ENCODE results near the gene HSPA1B. TPM values are rescaled to one million over a fixed set of nuclear protein-coding genes. Genes with fewer than 3 reads are reported as not detected.
"Not testable (repeated sequence)": the region's sequence is repeated elsewhere in the genome, so short reads cannot be mapped to it uniquely, and the experiment has no call there.

The HSPA1B gene
- polyA plus RNA-seq, 4 donors: 16.5 to 130 (median 35.0) TPM

GRCh38 chr6:31794866-31795615 lies 32.5 kb upstream of the HSPA1B start:
- WGBS, 3 donors: 0 to 1% (median 1%) methylated on average over 41 to 44 of the region's 44 CpGs
- DNase-seq: no peak
- peak overlapping the region; percentile 79 to 98 (median 83) for H3K4me3 ChIP-seq (ENCODE audit: low read depth in 1 of 3, low read length in 3 of 3)
- H3K27me3 ChIP-seq (ENCODE audit: control insufficient read depth in 3 of 3, insufficient read depth in 3 of 3, low read length in 3 of 3): no peaks in the 10 kb centered on the region
- H3K27ac ChIP-seq (ENCODE audit: low read depth in 1 of 3, low read length in 2 of 3): peak overlapping the region; percentile 86 to 99 (median 93)
- FAIRE-seq: no peak
- no peaks in the 10 kb centered on the region for H3K9me3 ChIP-seq (ENCODE audit: control insufficient read depth in 2 of 2, insufficient read depth in 1 of 2, low read depth in 1 of 2, low read length in 1 of 2)
- H3K4me1 ChIP-seq (ENCODE audit: control insufficient read depth in 3 of 3, insufficient read depth in 2 of 3, low read depth in 1 of 3, low read length in 2 of 3): peaks cover 0 to 5% (median 2%) of the 10 kb centered on the region in 3 donors
- H3K36me3 ChIP-seq (ENCODE audit: control insufficient read depth in 3 of 3, insufficient read depth in 2 of 3, low read depth in 1 of 3, low read length in 3 of 3): peaks cover 0 to 47% (median 6%) of the 10 kb centered on the region in 3 donors

- no peak for FAIRE-seq
- Histone ChIP-seq H3K27ac (ENCODE audit: low read depth in 1 of 3, low read length in 2 of 3) (peak within 1 kb of the TSS; percentile 86 to 99 (median 93)), H3K36me3 (ENCODE audit: control insufficient read depth in 3 of 3, insufficient read depth in 2 of 3, low read depth in 1 of 3, low read length in 3 of 3) (peaks cover 0 to 42% (median 6%) of the 10 kb centered on the region in 3 donors), H3K4me1 (ENCODE audit: control insufficient read depth in 3 of 3, insufficient read depth in 2 of 3, low read depth in 1 of 3, low read length in 2 of 3) (peaks cover 0 to 5% (median 2%) of the 10 kb centered on the region in 3 donors), H3K4me3 (ENCODE audit: low read depth in 1 of 3, low read length in 3 of 3) (peak within 1 kb of the TSS; percentile 79 to 98 (median 83)), H3K27me3 (ENCODE audit: control insufficient read depth in 3 of 3, insufficient read depth in 3 of 3, low read length in 3 of 3) (no peaks in the 10 kb centered on the region), H3K9me3 (ENCODE audit: control insufficient read depth in 2 of 2, insufficient read depth in 1 of 2, low read depth in 1 of 2, low read length in 1 of 2) (no peaks in the 10 kb centered on the region)
- DNase-seq: peak; percentile 92 to 96
- 0 to 1% (median 1%) methylated on average over 46 to 75 of the region's 75 CpGs for WGBS, 3 donors
Observed at GRCh38 chr6:31795616-31796298, 31.8 kb upstream of the HSPA1B start, which contains the start of gene VARS1. Gene VARS1, minus strand, starts transcription at chr6:31795752. Its CDS starts 535 bp downstream, at chr6:31795217.

DNA sequence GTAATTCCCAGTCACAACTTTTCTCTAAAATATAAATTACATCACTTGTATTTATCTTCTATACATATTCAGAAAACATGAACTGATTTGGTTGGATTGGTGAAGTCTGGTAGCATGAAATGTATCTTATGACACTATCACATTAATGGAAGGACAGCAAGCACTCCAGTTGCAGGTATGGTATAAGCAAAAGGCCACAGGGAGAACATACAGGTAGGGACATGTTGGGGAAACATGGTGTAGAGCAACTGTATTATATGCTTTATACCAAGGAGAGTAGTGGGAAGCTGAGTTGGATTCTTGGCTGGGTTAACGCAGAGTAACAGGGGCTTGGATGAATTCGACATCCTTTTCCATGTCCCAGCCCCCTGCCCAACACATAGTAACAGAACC lies 30.5 kb upstream of the HSPA1B start:
- Histone ChIP-seq H3K36me3 (ENCODE audit: control insufficient read depth in 3 of 3, insufficient read depth in 2 of 3, low read depth in 1 of 3, low read length in 3 of 3) (peaks cover 4 to 38% (median 5%) of the 10 kb centered on the region in 3 donors), H3K4me1 (ENCODE audit: control insufficient read depth in 3 of 3, insufficient read depth in 2 of 3, low read depth in 1 of 3, low read length in 2 of 3) (peaks cover 0 to 5% (median 2%) of the 10 kb centered on the region in 3 donors), H3K27ac (ENCODE audit: low read depth in 1 of 3, low read length in 2 of 3) (peak overlapping the region in 1 of 3 donors; percentile 41), H3K27me3 (ENCODE audit: control insufficient read depth in 3 of 3, insufficient read depth in 3 of 3, low read length in 3 of 3) (no peaks in the 10 kb centered on the region), H3K4me3 (ENCODE audit: low read depth in 1 of 3, low read length in 3 of 3) (no peak overlapping the region), H3K9me3 (ENCODE audit: control insufficient read depth in 2 of 2, insufficient read depth in 1 of 2, low read depth in 1 of 2, low read length in 1 of 2) (no peaks in the 10 kb centered on the region)
- WGBS, 3 donors: 94 to 96% (median 95%) methylated on average over 2 of the region's 2 CpGs
- FAIRE-seq (no peak), DNase-seq (no peak)

DNA sequence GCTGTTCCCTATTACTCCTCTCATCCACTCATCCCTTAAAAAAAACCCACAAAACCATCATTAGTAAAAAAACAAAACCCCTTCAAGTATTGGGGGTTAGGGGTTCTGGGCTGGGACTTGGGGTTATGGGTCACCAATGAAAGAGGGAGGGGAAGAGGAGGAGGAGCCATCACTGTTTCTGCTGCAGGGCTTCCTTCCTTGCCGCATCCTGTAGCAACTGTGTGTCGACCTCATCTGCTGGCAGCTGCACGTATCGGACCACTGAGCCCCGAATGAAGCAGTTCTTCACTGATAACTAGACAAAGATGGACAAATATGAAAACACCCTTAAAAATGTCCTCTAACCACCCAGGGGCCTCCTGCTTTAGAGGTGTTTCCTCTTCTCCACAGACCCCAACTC lies 29.9 kb upstream of the HSPA1B start:
- Histone ChIP-seq H3K4me1 (ENCODE audit: control insufficient read depth in 3 of 3, insufficient read depth in 2 of 3, low read depth in 1 of 3, low read length in 2 of 3) (peaks cover 0 to 5% (median 2%) of the 10 kb centered on the region in 3 donors), H3K27ac (ENCODE audit: low read depth in 1 of 3, low read length in 2 of 3) (peak overlapping the region in 1 of 3 donors; percentile 55), H3K4me3 (ENCODE audit: low read depth in 1 of 3, low read length in 3 of 3) (no peak overlapping the region), H3K36me3 (ENCODE audit: control insufficient read depth in 3 of 3, insufficient read depth in 2 of 3, low read depth in 1 of 3, low read length in 3 of 3) (peaks cover 0 to 35% (median 5%) of the 10 kb centered on the region in 3 donors), H3K9me3 (ENCODE audit: control insufficient read depth in 2 of 2, insufficient read depth in 1 of 2, low read depth in 1 of 2, low read length in 1 of 2) (no peaks in the 10 kb centered on the region), H3K27me3 (ENCODE audit: control insufficient read depth in 3 of 3, insufficient read depth in 3 of 3, low read length in 3 of 3) (no peaks in the 10 kb centered on the region)
- FAIRE-seq: no peak
- no peak for DNase-seq
- WGBS, 3 donors: 54 to 81% (median 75%) methylated on average over 5 of the region's 5 CpGs

DNA sequence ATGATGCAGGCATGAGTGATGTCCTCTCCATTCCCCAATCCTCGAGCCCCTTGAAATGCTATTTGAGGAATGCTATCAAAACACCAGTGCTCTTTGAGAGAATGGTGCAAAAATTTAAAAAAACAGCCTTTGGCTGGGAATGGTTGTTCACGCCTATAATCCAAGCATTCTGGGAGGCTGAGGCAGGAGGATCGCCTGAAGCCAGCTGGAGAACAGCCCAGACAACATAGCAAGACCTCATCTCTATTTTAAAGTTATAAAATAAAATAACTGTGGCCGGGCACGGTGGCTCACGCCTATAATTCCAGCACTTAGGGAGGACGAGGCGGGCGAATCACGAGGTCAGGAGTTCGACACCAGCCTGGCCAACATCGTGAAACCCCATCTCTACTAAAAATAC lies 27.8 kb upstream of the HSPA1B start:
- FAIRE-seq (no peak), DNase-seq (no peak)
- H3K36me3 ChIP-seq (ENCODE audit: control insufficient read depth in 3 of 3, insufficient read depth in 2 of 3, low read depth in 1 of 3, low read length in 3 of 3): peaks cover 0 to 41% (median 5%) of the 10 kb centered on the region in 3 donors
- peaks cover 0 to 5% (median 0%) of the 10 kb centered on the region in 3 donors for H3K4me1 ChIP-seq (ENCODE audit: control insufficient read depth in 3 of 3, insufficient read depth in 2 of 3, low read depth in 1 of 3, low read length in 2 of 3)
- H3K9me3 ChIP-seq (ENCODE audit: control insufficient read depth in 2 of 2, insufficient read depth in 1 of 2, low read depth in 1 of 2, low read length in 1 of 2): no peaks in the 10 kb centered on the region
- WGBS, 3 donors: 87 to 97% (median 93%) methylated on average over 12 of the region's 12 CpGs
- H3K27me3 ChIP-seq (ENCODE audit: control insufficient read depth in 3 of 3, insufficient read depth in 3 of 3, low read length in 3 of 3): no peaks in the 10 kb centered on the region
- H3K4me3 ChIP-seq (ENCODE audit: low read depth in 1 of 3, low read length in 3 of 3): no peak overlapping the region
- no peak overlapping the region for H3K27ac ChIP-seq (ENCODE audit: low read depth in 1 of 3, low read length in 2 of 3)

DNA sequence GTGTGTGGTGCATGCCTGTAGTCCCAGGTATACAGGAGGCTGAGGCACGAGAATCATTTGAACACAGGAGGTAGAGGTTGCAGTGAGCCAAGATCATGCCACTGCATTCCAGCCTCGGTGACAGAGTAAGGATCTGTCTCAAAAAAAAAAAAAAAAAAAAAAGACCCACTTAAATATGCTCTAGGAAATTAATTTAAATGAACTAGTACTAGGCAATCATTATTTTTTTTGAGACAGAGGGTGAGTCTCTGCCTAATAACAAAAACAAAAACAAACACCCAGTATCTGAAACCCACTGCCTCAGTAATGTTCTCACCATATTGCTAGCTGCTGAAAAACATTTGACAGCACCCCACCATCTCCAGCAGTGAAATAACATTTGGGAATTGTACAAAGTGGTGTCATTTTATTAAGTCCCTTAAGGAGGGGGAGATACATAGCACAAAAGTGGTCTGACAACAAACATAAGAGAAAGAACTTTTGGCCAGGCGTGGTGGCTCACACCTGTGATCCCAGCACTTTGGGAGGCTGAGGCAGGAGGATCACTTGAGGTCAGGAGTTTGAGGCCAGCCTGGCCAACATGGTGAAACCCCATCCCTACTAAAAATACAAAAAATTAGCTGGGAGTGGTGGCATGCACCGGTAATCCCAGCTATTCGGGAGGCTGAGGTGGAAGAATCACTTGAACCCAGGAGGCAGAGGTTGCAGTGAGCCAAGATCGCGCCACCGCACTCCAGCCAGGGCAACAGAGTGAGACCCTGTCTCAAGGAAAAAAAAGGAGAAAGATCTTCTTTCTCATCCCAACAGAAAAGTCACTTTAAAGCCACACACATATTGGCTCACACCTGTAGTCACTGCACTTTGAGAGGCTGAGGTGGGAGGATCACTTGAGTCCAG lies 26.3 kb upstream of the HSPA1B start:
- H3K36me3 ChIP-seq (ENCODE audit: control insufficient read depth in 3 of 3, insufficient read depth in 2 of 3, low read depth in 1 of 3, low read length in 3 of 3): peaks cover 0 to 41% (median 5%) of the 10 kb centered on the region in 3 donors
- H3K4me1 ChIP-seq (ENCODE audit: control insufficient read depth in 3 of 3, insufficient read depth in 2 of 3, low read depth in 1 of 3, low read length in 2 of 3); H3K9me3 ChIP-seq (ENCODE audit: control insufficient read depth in 2 of 2, insufficient read depth in 1 of 2, low read depth in 1 of 2, low read length in 1 of 2); H3K4me3 ChIP-seq (ENCODE audit: low read depth in 1 of 3, low read length in 3 of 3); H3K27ac ChIP-seq (ENCODE audit: low read depth in 1 of 3, low read length in 2 of 3); FAIRE-seq; H3K27me3 ChIP-seq (ENCODE audit: control insufficient read depth in 3 of 3, insufficient read depth in 3 of 3, low read length in 3 of 3); DNase-seq: not testable (repeated sequence)
- WGBS, 3 donors: 92 to 97% (median 97%) methylated on average over 8 of the region's 8 CpGs

- FAIRE-seq: no peak
- Histone ChIP-seq H3K36me3 (ENCODE audit: control insufficient read depth in 3 of 3, insufficient read depth in 2 of 3, low read depth in 1 of 3, low read length in 3 of 3) (peaks cover 0 to 28% (median 5%) of the 10 kb centered on the region in 3 donors), H3K27ac (ENCODE audit: low read depth in 1 of 3, low read length in 2 of 3) (peak overlapping the region; percentile 91 to 96 (median 93)), H3K4me1 (ENCODE audit: control insufficient read depth in 3 of 3, insufficient read depth in 2 of 3, low read depth in 1 of 3, low read length in 2 of 3) (peaks cover 0 to 12% (median 0%) of the 10 kb centered on the region in 3 donors), H3K9me3 (ENCODE audit: control insufficient read depth in 2 of 2, insufficient read depth in 1 of 2, low read depth in 1 of 2, low read length in 1 of 2) (no peaks in the 10 kb centered on the region), H3K4me3 (ENCODE audit: low read depth in 1 of 3, low read length in 3 of 3) (peak overlapping the region; percentile 71 to 84 (median 80)), H3K27me3 (ENCODE audit: control insufficient read depth in 3 of 3, insufficient read depth in 3 of 3, low read length in 3 of 3) (no peaks in the 10 kb centered on the region)
- WGBS, 3 donors: 13 to 16% (median 14%) methylated on average over 7 of the region's 7 CpGs
- no peak for DNase-seq
Observed at GRCh38 chr6:31805939-31806469, 21.5 kb upstream of the HSPA1B start.
